ENCODE measurements around the gene MAP2K6.

MAP2K6 gene

DNA sequence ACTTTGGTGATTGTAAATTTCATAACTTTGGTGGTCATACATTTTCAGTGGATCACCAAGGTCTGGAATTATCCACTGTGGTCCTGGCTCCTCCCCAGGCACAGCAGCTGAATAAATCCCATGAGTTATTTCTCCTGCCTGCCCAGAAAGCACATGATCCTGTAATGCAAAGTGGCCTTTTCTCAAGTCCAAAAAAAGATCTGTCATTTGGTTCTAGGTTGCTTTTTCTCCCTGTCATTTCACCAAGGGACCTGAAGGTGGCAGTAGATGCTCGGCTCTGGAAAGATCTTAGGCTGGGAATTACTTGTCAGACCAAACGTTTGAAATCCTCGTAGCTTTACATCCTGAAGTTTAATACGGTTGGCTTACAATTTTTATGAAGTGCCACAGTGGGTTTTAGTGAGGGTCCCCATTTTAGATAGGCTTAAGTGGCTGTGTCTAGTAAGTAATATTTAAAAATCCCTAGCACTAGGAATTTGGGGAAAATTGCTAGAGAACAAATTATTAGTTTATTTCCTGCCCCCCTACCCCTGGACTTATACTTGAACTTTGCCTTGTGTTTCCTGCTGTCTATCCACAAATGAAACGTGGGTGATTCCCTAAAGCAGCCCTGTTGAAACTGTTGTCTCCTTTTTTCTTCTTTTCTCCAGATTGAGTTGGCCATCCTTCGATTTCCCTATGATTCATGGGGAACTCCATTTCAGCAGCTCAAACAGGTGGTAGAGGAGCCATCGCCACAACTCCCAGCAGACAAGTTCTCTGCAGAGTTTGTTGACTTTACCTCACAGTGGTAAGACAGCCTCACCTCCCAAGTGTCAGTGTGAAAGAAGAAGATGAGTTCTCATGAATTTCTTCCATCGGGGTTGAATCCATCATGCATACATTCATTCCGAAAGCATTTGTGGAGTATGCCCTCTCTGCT lies 111.7 kb downstream of the MAP2K6 start:
- TF ChIP-seq CTCF (IDR thresholded peaks at IDR 0.05), result peak; percentile 61
- no peak overlapping the region for H3K27ac ChIP-seq
- H3K4me3 ChIP-seq (ENCODE audit: low read depth in 1 of 2, low read length in 1 of 2), result no peak overlapping the region
- no peaks in the 10 kb centered on the region for H3K4me1 ChIP-seq (ENCODE audit: control insufficient read depth in 1 of 2, insufficient read depth in 1 of 2, low read depth in 1 of 2, low read length in 1 of 2)
- no peaks in the 10 kb centered on the region for H3K9me3 ChIP-seq
- H3K36me3 ChIP-seq, result peaks cover 100% of the 10 kb centered on the region
- no peaks in the 10 kb centered on the region for H3K27me3 ChIP-seq

GRCh38 chr17:69528035-69528434 lies 113.5 kb downstream of the MAP2K6 start:
- no peak for TF ChIP-seq CTCF (IDR thresholded peaks at IDR 0.05)
- Histone ChIP-seq H3K27ac (no peak overlapping the region), H3K36me3 (peaks cover 100% of the 10 kb centered on the region), H3K4me1 (ENCODE audit: control insufficient read depth in 1 of 2, insufficient read depth in 1 of 2, low read depth in 1 of 2, low read length in 1 of 2) (no peaks in the 10 kb centered on the region), H3K27me3 (no peaks in the 10 kb centered on the region), H3K4me3 (ENCODE audit: low read depth in 1 of 2, low read length in 1 of 2) (no peak overlapping the region), H3K9me3 (no peaks in the 10 kb centered on the region)

GRCh38 chr17:69533481-69534234 lies 119.2 kb downstream of the MAP2K6 start:
- no peak for TF ChIP-seq CTCF (IDR thresholded peaks at IDR 0.05)
- Histone ChIP-seq H3K36me3 (peaks cover 100% of the 10 kb centered on the region), H3K27me3 (no peaks in the 10 kb centered on the region), H3K4me3 (ENCODE audit: low read depth in 1 of 2, low read length in 1 of 2) (no peak overlapping the region), H3K4me1 (ENCODE audit: control insufficient read depth in 1 of 2, insufficient read depth in 1 of 2, low read depth in 1 of 2, low read length in 1 of 2) (no peaks in the 10 kb centered on the region), H3K9me3 (no peaks in the 10 kb centered on the region), H3K27ac (no peak overlapping the region)

DNA sequence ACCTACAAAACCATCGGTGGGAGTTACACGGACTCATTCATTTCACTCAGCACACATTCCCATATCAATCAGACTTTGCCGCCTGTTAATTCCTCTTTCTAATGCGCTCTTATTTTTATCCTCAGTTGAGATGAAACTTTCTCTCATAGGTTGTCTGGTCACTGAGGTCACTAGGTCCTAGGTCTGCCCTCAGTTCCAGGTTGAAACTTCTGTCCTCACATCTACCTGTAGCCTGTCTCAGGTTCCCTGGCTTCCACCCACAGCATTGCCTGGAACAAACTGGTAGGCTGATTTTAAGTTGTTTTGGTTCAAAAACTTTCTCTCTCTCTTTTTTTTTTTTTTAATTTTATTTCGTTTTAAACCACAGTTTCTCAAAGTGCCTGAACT lies 119.7 kb downstream of the MAP2K6 start:
- Histone ChIP-seq H3K36me3 (peaks cover 100% of the 10 kb centered on the region), H3K27me3 (no peaks in the 10 kb centered on the region), H3K9me3 (no peaks in the 10 kb centered on the region), H3K27ac (no peak overlapping the region), H3K4me3 (ENCODE audit: low read depth in 1 of 2, low read length in 1 of 2) (no peak overlapping the region), H3K4me1 (ENCODE audit: control insufficient read depth in 1 of 2, insufficient read depth in 1 of 2, low read depth in 1 of 2, low read length in 1 of 2) (no peaks in the 10 kb centered on the region)
- no peak for TF ChIP-seq CTCF (IDR thresholded peaks at IDR 0.05)

- H3K27me3 ChIP-seq, result no peaks in the 10 kb centered on the region
- no peak for TF ChIP-seq CTCF (IDR thresholded peaks at IDR 0.05)
- peaks cover 100% of the 10 kb centered on the region for H3K36me3 ChIP-seq
- no peak overlapping the region for H3K27ac ChIP-seq
- no peaks in the 10 kb centered on the region for H3K4me1 ChIP-seq (ENCODE audit: control insufficient read depth in 1 of 2, insufficient read depth in 1 of 2, low read depth in 1 of 2, low read length in 1 of 2)
- H3K9me3 ChIP-seq, result no peaks in the 10 kb centered on the region
- no peak overlapping the region for H3K4me3 ChIP-seq (ENCODE audit: low read depth in 1 of 2, low read length in 1 of 2)
These were observed 120.6 kb downstream of the MAP2K6 start for GRCh38 chr17:69535016-69535570.

Data from neutrophil (primary cell).